Muscle of leg (tissue), 11 donors: ENCODE results near the gene MPP4. TPM values are rescaled to one million over a fixed set of nuclear protein-coding genes. Genes with fewer than 3 reads are reported as not detected.

ENCODE experiments used
- DNase-seq: peaks from one replicate; pipeline ENCODE4 v3.0.0; 2013
- H3K27ac ChIP-seq: one replicate; pipeline ENCODE4 v1.5.1; 2013; ENCODE audit warnings: mild to moderate bottlenecking, low read length, control low read depth
- H3K27me3 ChIP-seq: one replicate; pipeline ENCODE4 v1.6.1; 2013; ENCODE audit warnings: low read length; ENCODE audit not compliant: control insufficient read depth, insufficient read depth
- H3K36me3 ChIP-seq: one replicate; pipeline ENCODE4 v1.6.1; 2013; ENCODE audit warnings: low read length; ENCODE audit not compliant: control insufficient read depth, insufficient read depth
- H3K4me1 ChIP-seq: one replicate; pipeline ENCODE4 v1.6.1; 2013; ENCODE audit warnings: low read length; ENCODE audit not compliant: control insufficient read depth, insufficient read depth
- H3K4me3 ChIP-seq: one replicate; pipeline ENCODE4 v1.5.1; 2013; ENCODE audit warnings: low read length, control low read depth
- H3K9me3 ChIP-seq: replicated peaks from 2 replicates; pipeline ENCODE4 v1.6.1; 2013; ENCODE audit warnings: low read depth, low read length; ENCODE audit not compliant: control insufficient read depth
- WGBS: methylation state at CpG from one replicate; pipeline ENCODE4 v1.1.5; 2013; ENCODE audit warnings: missing lambda C conversion rate; ENCODE audit not compliant: insufficient coverage; 5-methylcytosine and 5-hydroxymethylcytosine counted together
- polyA plus RNA-seq, 8 donors: library from polyadenylated mRNA; unstranded; fragments of 120-200 nt; gene quantifications; one replicate each; pipeline versions ENCODE4 v1.2.1 to v1.2.3, GENCODE V29; 2013; ENCODE audit warnings: inconsistent platforms in 1 of 8, low replicate concordance in 1 of 8; ENCODE audit not compliant: insufficient read length in 8 of 8, insufficient read depth in 1 of 8
- total RNA-seq: library from RNA; stranded (reverse); fragments of 120-200 nt; gene quantifications from one replicate; pipeline ENCODE4 v1.2.4, GENCODE V29; 2013

Gene MPP4
- total and polyA plus RNA-seq, 9 donors, result 0.09 to 0.23 (median 0.16) TPM

DNA sequence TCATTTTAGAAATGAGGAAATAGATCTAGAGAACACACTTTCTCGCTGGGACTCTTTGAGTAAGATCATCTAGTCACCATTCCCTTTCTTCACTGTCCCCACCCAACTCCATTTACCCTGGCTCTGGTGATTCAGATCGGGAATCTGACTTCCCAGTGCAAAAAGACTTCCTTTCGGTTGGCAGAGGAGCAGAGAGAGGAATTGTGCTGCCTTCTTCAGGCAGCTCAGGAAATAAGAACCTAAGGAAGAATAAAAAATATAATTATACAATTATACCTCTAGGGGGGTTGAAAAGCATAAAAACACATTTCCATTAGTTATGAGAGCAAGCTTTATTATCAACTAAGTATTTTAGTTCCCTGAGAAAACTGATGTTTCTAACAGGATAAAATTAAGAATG lies 9.3 kb upstream of the MPP4 start:
- Histone ChIP-seq H3K4me1 (no peaks in the 10 kb centered on the region), H3K27ac (no peak overlapping the region), H3K4me3 (no peak overlapping the region), H3K27me3 (no peaks in the 10 kb centered on the region), H3K9me3 (no peaks in the 10 kb centered on the region), H3K36me3 (peaks cover 21% of the 10 kb centered on the region)
- no CpG with 5 or more reads among the region's 3 CpGs for WGBS
- DNase-seq, result peak; percentile 34

DNA sequence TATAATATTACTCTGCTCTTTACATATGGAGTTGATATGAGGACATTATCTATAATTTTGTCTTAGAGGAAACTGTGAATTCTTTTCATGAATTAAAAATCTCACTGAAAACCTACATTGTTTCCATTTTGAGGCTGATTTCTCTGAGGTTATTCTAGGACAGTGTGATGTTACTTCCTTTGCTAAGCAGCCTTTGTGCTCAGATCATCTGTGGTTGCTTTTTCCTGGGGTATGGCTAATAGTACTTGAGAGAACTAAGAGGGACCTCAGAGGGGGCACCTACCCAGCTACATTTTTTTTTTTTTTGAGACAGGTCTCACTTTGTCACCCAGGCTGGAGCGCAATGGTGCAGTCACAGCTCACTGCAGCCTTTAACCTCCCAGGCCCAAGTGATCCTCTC lies 8.7 kb upstream of the MPP4 start:
- Histone ChIP-seq H3K36me3 (peaks cover 21% of the 10 kb centered on the region), H3K27ac (no peak overlapping the region), H3K4me3 (no peak overlapping the region), H3K4me1 (no peaks in the 10 kb centered on the region), H3K27me3 (no peaks in the 10 kb centered on the region), H3K9me3 (no peaks in the 10 kb centered on the region)
- WGBS, result no CpG with 5 or more reads among the region's 1 CpG
- DNase-seq, result no peak

DNA sequence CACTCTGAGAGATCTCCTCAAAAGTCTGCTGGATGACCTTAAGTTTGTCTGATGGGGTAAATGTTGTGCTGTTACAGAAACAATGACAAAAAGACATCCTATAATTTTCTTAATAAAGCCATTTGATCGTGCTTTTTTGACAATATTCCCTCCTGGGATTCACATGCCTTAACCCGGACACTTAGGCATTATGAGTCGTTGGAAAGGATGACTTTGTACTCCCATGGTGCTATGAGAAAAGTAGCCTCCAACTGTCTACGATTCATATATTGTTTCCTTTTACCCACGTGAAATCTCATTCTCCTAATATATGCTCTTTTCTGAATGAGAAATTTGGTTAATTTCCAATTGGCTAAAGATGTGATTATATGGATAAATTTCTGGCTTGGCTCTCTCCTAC lies 6.1 kb upstream of the MPP4 start:
- Histone ChIP-seq H3K27me3 (no peaks in the 10 kb centered on the region), H3K27ac (no peak overlapping the region), H3K9me3 (no peaks in the 10 kb centered on the region), H3K4me3 (no peak overlapping the region), H3K36me3 (peaks cover 19% of the 10 kb centered on the region), H3K4me1 (no peaks in the 10 kb centered on the region)
- DNase-seq, result no peak
- WGBS, result no CpG with 5 or more reads among the region's 5 CpGs

DNA sequence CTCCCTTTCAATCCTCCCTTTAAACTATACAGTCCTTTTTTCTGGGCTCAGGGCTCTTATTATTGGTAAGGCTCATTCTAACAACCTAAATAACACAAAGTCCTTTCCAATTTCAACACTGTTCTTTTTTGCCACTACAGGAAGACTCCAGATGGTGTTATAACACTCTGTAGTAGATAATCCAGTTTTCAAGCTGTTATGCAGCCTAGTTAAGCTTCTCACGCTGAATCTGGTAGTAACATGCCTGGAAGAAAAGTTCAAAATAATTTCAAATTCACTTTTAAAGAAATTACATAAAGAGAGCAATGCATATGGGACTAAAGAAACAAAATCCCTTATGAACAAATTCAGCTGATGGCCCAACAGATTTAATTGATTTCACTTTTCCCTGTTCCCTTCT lies 3.2 kb upstream of the MPP4 start:
- WGBS, result no CpG with 5 or more reads among the region's 1 CpG
- no peak overlapping the region for H3K4me3 ChIP-seq

GRCh38 chr2:201699416-201699815 lies 972 bp upstream of the MPP4 start:
- DNase-seq, result peak; percentile 95
- H3K36me3 ChIP-seq, result peaks cover 8% of the 10 kb centered on the region
- H3K4me1 ChIP-seq, result peaks cover 9% of the 10 kb centered on the region
- no peaks in the 10 kb centered on the region for H3K27me3 ChIP-seq
- H3K4me3 ChIP-seq, result no peak overlapping the region
- peak overlapping the region; percentile 63 for H3K27ac ChIP-seq
- no peaks in the 10 kb centered on the region for H3K9me3 ChIP-seq
- no CpG with 5 or more reads among the region's 1 CpG for WGBS

More for the DNA sequence above, 3.2 kb upstream of the MPP4 start:
- DNase-seq, result no peak
- Histone ChIP-seq H3K27me3 (no peaks in the 10 kb centered on the region), H3K27ac (no peak overlapping the region), H3K36me3 (peaks cover 11% of the 10 kb centered on the region), H3K9me3 (no peaks in the 10 kb centered on the region), H3K4me1 (peaks cover 2% of the 10 kb centered on the region)

DNA sequence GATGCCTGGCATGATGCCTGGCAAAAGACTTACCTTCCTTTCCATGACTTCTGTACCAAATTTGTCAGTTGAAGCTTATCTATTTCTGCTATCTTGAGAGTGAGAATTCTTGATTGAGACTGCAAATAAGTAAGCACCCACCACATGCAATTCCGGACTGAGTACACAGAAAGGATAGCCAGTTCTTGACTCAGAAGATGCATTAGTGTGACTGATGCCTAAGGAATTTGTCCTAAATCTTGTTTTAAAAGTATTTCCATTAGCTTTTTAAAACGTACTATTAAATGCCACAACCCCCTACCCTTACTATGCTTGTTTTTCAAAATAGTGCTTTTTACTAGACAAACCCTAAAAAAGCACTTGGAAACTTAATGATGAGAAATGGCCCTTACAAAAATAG lies 545 bp downstream of the MPP4 start:
- Histone ChIP-seq H3K4me3 (no peak overlapping the region), H3K36me3 (peaks cover 3% of the 10 kb centered on the region), H3K27me3 (no peaks in the 10 kb centered on the region), H3K4me1 (peaks cover 9% of the 10 kb centered on the region), H3K9me3 (no peaks in the 10 kb centered on the region), H3K27ac (no peak overlapping the region)
- WGBS, result no CpG with 5 or more reads among the region's 2 CpGs
- peak; percentile 41 for DNase-seq

DNA sequence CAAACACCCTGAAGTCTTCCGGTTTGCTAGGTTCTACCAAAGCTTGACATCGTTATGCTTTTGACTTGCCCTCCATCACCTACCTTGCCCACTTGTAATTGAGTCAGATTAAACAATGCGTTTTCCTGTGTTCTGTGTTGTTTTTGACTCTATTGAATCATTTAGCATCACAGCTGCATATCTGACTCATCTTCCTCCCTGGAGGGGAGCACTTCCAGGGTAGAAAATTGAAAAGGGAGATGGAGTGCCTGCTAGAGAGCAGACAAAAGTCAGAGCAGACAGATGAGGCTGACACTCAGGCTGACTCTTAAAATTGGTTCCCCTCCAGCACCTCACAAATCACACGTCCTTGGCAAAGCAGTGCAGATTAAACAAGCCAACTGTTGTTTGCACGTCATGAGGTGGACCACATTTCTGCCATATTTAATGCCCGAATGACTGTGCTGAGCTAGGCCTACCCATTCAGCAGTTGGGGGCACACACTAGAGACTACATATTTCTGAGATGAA lies 2.2 kb downstream of the MPP4 start:
- DNase-seq, result peak; percentile 76
- WGBS, result 54% methylated on average over 3 of the region's 6 CpGs
- Histone ChIP-seq H3K4me3 (no peak overlapping the region), H3K4me1 (peaks cover 9% of the 10 kb centered on the region), H3K27ac (no peak overlapping the region), H3K27me3 (no peaks in the 10 kb centered on the region), H3K36me3 (peaks cover 3% of the 10 kb centered on the region), H3K9me3 (no peaks in the 10 kb centered on the region)

- Histone ChIP-seq H3K4me3 (no peak overlapping the region), H3K36me3 (no peaks in the 10 kb centered on the region), H3K27me3 (no peaks in the 10 kb centered on the region), H3K9me3 (no peaks in the 10 kb centered on the region), H3K27ac (no peak overlapping the region), H3K4me1 (no peaks in the 10 kb centered on the region)
- WGBS, result 67% methylated on average over 2 of the region's 3 CpGs
- DNase-seq, result no peak
These were observed 13.3 kb downstream of the MPP4 start for GRCh38 chr2:201685156-201685555.

- 42% methylated on average over 8 of the region's 9 CpGs for WGBS
- H3K36me3 ChIP-seq, result no peaks in the 10 kb centered on the region
These were observed 17.7 kb downstream of the MPP4 start for GRCh38 chr2:201680743-201681142.

DNA sequence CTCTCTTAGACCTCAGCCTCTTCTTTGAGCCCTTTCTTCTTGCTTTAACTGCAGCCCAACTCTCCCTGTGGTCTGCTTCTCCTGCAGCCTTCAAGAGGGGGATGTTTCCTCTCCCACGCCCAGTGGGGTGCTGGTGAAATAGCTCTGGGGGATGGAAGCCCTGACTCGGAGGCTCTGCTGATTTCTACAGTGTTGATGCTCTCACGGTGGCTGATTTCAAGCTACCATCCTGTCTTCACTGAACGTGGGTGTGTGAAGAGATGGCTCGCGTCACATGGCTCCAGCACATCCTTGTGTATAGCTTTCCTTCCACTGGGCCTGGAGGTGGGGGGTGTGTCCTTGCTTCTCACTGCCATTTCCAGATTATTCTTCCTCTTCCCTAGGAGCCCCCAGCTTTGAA lies 20.0 kb downstream of the MPP4 start:
- Histone ChIP-seq H3K27me3 (no peaks in the 10 kb centered on the region), H3K4me1 (no peaks in the 10 kb centered on the region), H3K4me3 (no peak overlapping the region), H3K9me3 (no peaks in the 10 kb centered on the region), H3K36me3 (no peaks in the 10 kb centered on the region), H3K27ac (no peak overlapping the region)
- DNase-seq, result no peak
- 0% methylated on average over 1 of the region's 6 CpGs for WGBS

More at GRCh38 chr2:201680743-201681142, 17.7 kb downstream of the MPP4 start:
- Histone ChIP-seq H3K27ac (no peak overlapping the region), H3K4me3 (no peak overlapping the region), H3K27me3 (no peaks in the 10 kb centered on the region), H3K9me3 (no peaks in the 10 kb centered on the region), H3K4me1 (no peaks in the 10 kb centered on the region)
- no peak for DNase-seq

DNA sequence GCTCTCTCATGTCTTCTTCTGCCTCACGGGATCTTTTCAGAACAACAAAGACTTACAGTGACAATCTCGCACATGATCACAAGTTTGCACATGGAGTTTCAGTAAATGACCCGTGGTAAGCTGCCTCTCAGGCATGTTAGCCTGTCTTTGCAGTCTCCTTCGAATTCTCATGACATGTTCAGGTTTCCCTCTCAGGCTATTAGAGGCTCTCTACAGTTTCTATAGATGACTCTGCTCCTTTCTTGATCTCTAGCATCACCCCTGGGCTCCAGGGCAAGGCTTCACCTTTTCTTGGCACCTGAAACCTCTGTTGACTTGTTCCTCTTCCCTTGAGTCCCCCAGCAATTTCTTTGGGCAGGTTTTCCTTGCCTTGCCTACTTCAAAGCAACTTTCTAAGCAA lies 23.0 kb downstream of the MPP4 start:
- no peaks in the 10 kb centered on the region for H3K27me3 ChIP-seq
- DNase-seq, result no peak
- no peaks in the 10 kb centered on the region for H3K4me1 ChIP-seq
- H3K4me3 ChIP-seq, result no peak overlapping the region
- H3K27ac ChIP-seq, result no peak overlapping the region
- H3K9me3 ChIP-seq, result no peaks in the 10 kb centered on the region
- no peaks in the 10 kb centered on the region for H3K36me3 ChIP-seq
- WGBS, result 83% methylated on average over 4 of the region's 4 CpGs
